DOHH2 (cell line): ENCODE measurements around the gene FAM78B.

Experiments used
- H3F3A ChIP-seq: fragments of 200-600 bp; sonication (generic), shearing (Covaris generic); 2 replicates; pipeline ENCODE4 v1.6.0; 2016; ENCODE audit warnings: antibody characterized with exemption, mild to moderate bottlenecking; ENCODE audit not compliant: control insufficient read depth, insufficient read depth
- H3K27ac ChIP-seq: fragments of 200-600 bp; sonication (generic); 2 replicates; pipeline ENCODE4 v1.5.1; 2014; ENCODE audit warnings: low read depth, mild to moderate bottlenecking, low read length, moderate library complexity
- H3K27me3 ChIP-seq: fragments of 200-600 bp; sonication (generic); 2 replicates; pipeline ENCODE4 v1.6.1; 2014; ENCODE audit warnings: mild to moderate bottlenecking, low read length, mixed read lengths; ENCODE audit not compliant: control insufficient read depth
- H3K36me3 ChIP-seq: fragments of 200-600 bp; sonication (generic); 2 replicates; pipeline ENCODE4 v1.6.1; 2014; ENCODE audit warnings: mild to moderate bottlenecking, low read length, moderate library complexity, mixed read lengths; ENCODE audit not compliant: control insufficient read depth
- H3K4me1 ChIP-seq: fragments of 200-600 bp; sonication (generic); 2 replicates; pipeline ENCODE4 v1.6.1; 2014; ENCODE audit warnings: mild to moderate bottlenecking, low read length, mixed read lengths; ENCODE audit not compliant: control insufficient read depth
- H3K4me2 ChIP-seq: fragments of 200-600 bp; sonication (generic); 2 replicates; pipeline ENCODE4 v1.6.0; 2014; ENCODE audit warnings: mild to moderate bottlenecking, low read length, moderate library complexity
- H3K4me3 ChIP-seq: fragments of 200-600 bp; sonication (generic); 2 replicates; pipeline ENCODE4 v1.5.1; 2014; ENCODE audit warnings: mild to moderate bottlenecking, low read length, mixed read lengths
- H3K79me2 ChIP-seq: fragments of 200-600 bp; sonication (generic); 2 replicates; pipeline ENCODE4 v1.6.1; 2014; ENCODE audit warnings: mild to moderate bottlenecking, low read length, mixed read lengths; ENCODE audit not compliant: control insufficient read depth
- H3K9me2 ChIP-seq: fragments of 200-600 bp; sonication (generic); replicated peaks from 2 replicates; pipeline ENCODE4 v1.6.1; 2014; ENCODE audit warnings: mild to moderate bottlenecking, low read length, mixed read lengths; ENCODE audit not compliant: control insufficient read depth
- H3K9me3 ChIP-seq: fragments of 200-600 bp; sonication (generic); 2 replicates; pipeline ENCODE4 v1.6.1; 2014; ENCODE audit warnings: antibody characterized with exemption, low read length, mixed read lengths; ENCODE audit not compliant: control insufficient read depth, insufficient read depth
- H4K20me1 ChIP-seq: fragments of 200-600 bp; sonication (generic); 2 replicates; pipeline ENCODE4 v1.6.0; 2014; ENCODE audit warnings: low read depth, mild to moderate bottlenecking, antibody characterized with exemption, low read length, moderate library complexity; ENCODE audit not compliant: control insufficient read depth, insufficient read depth
- CTCF ChIP-seq: fragments of 200-600 bp; sonication (generic); IDR thresholded peaks from one replicate; pipeline ENCODE4 v1.5.1; 2014; ENCODE audit warnings: antibody characterized with exemption, mild to moderate bottlenecking, low read depth, low read length; ENCODE audit not compliant: poor library complexity, severe bottlenecking
- EZH2phosphoT487 ChIP-seq: fragments of 200-600 bp; sonication (generic); IDR thresholded peaks from 2 replicates; pipeline ENCODE4 v1.6.1; 2017; ENCODE audit warnings: borderline replicate concordance, mild to moderate bottlenecking, antibody characterized with exemption, low read length, moderate library complexity, mixed read lengths

Gene FAM78B

GRCh38 chr1:166026143-166026542 is 140.7 kb downstream of the FAM78B start:
- TF ChIP-seq CTCF (no peak), EZH2phosphoT487 (no peak)
- Histone ChIP-seq H4K20me1 (no peaks in the 10 kb centered on the region), H3K4me1 (no peaks in the 10 kb centered on the region), H3K9me2 (no peaks in the 10 kb centered on the region), H3K36me3 (no peaks in the 10 kb centered on the region), H3K4me3 (no peak overlapping the region), H3K27ac (no peak overlapping the region), H3K27me3 (no peaks in the 10 kb centered on the region), H3F3A (no peaks in the 10 kb centered on the region), H3K9me3 (no peaks in the 10 kb centered on the region), H3K4me2 (no peak overlapping the region), H3K79me2 (no peaks in the 10 kb centered on the region)

DNA sequence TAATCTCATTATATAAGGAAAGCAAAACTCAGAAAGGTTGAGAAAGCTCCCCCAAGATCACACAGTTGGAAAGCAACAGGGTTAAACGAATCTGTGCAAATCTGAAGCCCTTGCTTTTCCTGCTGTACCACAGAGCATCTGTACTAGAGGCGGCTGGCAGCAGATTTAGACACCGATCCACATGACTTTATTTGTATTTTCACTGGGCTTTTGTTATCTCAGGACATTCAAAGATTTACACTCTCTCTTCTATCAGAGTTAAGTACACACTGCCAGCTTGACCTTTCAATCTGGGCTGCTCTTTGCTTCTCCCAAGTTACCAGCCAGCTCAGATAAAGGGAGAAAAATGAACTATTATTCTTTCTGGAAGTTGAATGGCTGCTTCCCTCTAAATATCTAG is 146.6 kb downstream of the FAM78B start:
- H3F3A ChIP-seq, result no peaks in the 10 kb centered on the region
- TF ChIP-seq EZH2phosphoT487 (no peak), CTCF (no peak)
- no peaks in the 10 kb centered on the region for H3K9me2 ChIP-seq
- no peaks in the 10 kb centered on the region for H3K36me3 ChIP-seq
- H3K79me2 ChIP-seq, result no peaks in the 10 kb centered on the region
- H3K4me1 ChIP-seq, result no peaks in the 10 kb centered on the region
- H3K4me3 ChIP-seq, result no peak overlapping the region
- no peaks in the 10 kb centered on the region for H3K27me3 ChIP-seq
- H3K4me2 ChIP-seq, result no peak overlapping the region
- H3K9me3 ChIP-seq, result no peaks in the 10 kb centered on the region
- no peak overlapping the region for H3K27ac ChIP-seq
- no peaks in the 10 kb centered on the region for H4K20me1 ChIP-seq
